ENCODE data around the gene SLC6A13. TPM values are rescaled to one million over a fixed set of nuclear protein-coding genes. Genes with fewer than 3 reads are reported as not detected.

Gene SLC6A13
- total and polyA plus RNA-seq, 2 experiments from 2014 or later: not detected

DNA sequence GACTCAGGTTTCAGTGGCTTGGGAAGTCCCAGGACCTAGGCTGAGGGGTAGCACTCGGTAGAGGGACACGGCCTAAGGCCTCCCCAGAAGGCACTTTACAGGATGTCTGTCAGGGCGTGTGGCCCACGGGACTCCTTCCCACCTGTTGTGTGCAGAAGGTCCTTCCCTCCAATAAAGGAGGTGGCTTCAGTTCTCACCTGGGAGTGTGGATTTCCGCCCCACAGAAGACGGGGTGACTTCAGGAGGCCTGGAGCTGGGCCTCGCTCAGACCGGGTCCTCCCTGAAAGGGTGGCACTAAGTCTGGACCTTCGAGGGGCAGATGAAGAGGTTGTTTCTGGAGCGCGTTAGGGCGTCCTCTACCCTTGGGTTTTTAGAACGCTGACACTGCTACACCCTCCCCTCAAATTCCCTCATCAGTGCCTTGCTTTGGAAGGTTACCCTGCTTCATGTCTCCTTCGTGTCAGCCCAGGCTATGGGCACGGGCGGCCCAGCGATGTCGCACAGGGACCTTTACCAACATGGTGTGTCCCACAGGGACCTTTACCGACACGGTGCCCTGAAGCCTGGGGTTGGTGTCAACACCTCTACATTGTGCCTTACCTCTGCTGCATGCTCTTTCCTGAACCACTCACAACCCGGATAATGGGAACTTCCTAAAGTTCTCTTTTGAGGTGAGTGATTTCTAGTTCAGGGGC lies 55.7 kb downstream of the SLC6A13 start:
- Histone ChIP-seq H3K9ac (no peak overlapping the region), H3K27me3 (replicated peaks; ENCODE audit: insufficient read depth) (peaks cover 58% of the 10 kb centered on the region), H3K9me2 (ENCODE audit: insufficient read depth) (no peaks in the 10 kb centered on the region), H3K27ac (no peak overlapping the region), H3K4me1 (ENCODE audit: insufficient read depth) (no peaks in the 10 kb centered on the region), H3K36me3 (ENCODE audit: low read depth) (no peaks in the 10 kb centered on the region), H3K9me3 (ENCODE audit: low read depth) (no peaks in the 10 kb centered on the region), H3K4me2 (ENCODE audit: unreplicated experiment) (no peak overlapping the region), H2AFZ (no peak overlapping the region), H3F3A (ENCODE audit: insufficient read depth) (no peaks in the 10 kb centered on the region), H3K4me3 (no peak overlapping the region), H4K20me1 (ENCODE audit: insufficient read depth) (no peaks in the 10 kb centered on the region), H3K79me2 (ENCODE audit: insufficient read depth) (no peaks in the 10 kb centered on the region)
- TF ChIP-seq EZH2phosphoT487 (IDR thresholded peaks at IDR 0.05; ENCODE audit: insufficient read depth, low read depth) (no peak), EZH2 (IDR thresholded peaks at IDR 0.05; ENCODE audit: insufficient read depth, poor library complexity, severe bottlenecking) (no peak)
- in situ Hi-C loops (cut with MboI): no loop called here
- DNase-seq: no peak
- 59 to 60% methylated on average over 21 of the region's 21 CpGs for WGBS, 2 experiments (ENCODE audit: low coverage in 1 of 2, low lambda C conversion rate in 2 of 2, missing lambda C conversion rate in 2 of 2)

DNA sequence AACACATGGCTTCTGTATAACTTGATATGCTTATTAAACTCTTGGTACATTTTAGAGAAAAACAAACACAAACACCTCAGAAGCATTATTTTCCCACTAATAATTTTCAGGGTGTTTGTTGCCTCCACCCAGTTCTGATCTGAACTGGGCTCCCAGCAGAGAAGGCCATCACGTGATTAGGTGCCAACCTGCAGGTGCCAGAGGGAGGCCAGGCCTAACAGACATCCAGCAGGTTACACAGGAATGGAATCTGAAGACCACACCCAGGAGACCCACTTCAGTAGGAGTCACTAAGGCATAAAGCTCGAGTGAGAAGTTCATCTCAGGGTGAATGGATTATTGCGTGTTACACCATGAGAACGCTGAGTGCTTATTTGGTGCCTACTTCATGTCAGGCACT lies 57.6 kb downstream of the SLC6A13 start:
- H4K20me1 ChIP-seq (ENCODE audit: insufficient read depth): no peaks in the 10 kb centered on the region
- H3K4me3 ChIP-seq: no peak overlapping the region
- H3K4me2 ChIP-seq (ENCODE audit: unreplicated experiment): no peak overlapping the region
- in situ Hi-C loops (cut with MboI): no loop called here
- TF ChIP-seq EZH2 (IDR thresholded peaks at IDR 0.05; ENCODE audit: insufficient read depth, poor library complexity, severe bottlenecking) (no peak), EZH2phosphoT487 (IDR thresholded peaks at IDR 0.05; ENCODE audit: insufficient read depth, low read depth) (no peak)
- peaks cover 62% of the 10 kb centered on the region for H3K27me3 ChIP-seq (replicated peaks; ENCODE audit: insufficient read depth)
- H3F3A ChIP-seq (ENCODE audit: insufficient read depth): no peaks in the 10 kb centered on the region
- no peak overlapping the region for H3K27ac ChIP-seq
- H3K9me3 ChIP-seq (ENCODE audit: low read depth): no peaks in the 10 kb centered on the region
- no peaks in the 10 kb centered on the region for H3K9me2 ChIP-seq (ENCODE audit: insufficient read depth)
- H3K79me2 ChIP-seq (ENCODE audit: insufficient read depth): no peaks in the 10 kb centered on the region
- no peak overlapping the region for H3K9ac ChIP-seq
- H2AFZ ChIP-seq: no peak overlapping the region
- DNase-seq: no peak
- 50 to 51% methylated on average over 4 of the region's 4 CpGs for WGBS, 2 experiments (ENCODE audit: low coverage in 1 of 2, low lambda C conversion rate in 2 of 2, missing lambda C conversion rate in 2 of 2)
- no peaks in the 10 kb centered on the region for H3K4me1 ChIP-seq (ENCODE audit: insufficient read depth)
- H3K36me3 ChIP-seq (ENCODE audit: low read depth): no peaks in the 10 kb centered on the region

DNA sequence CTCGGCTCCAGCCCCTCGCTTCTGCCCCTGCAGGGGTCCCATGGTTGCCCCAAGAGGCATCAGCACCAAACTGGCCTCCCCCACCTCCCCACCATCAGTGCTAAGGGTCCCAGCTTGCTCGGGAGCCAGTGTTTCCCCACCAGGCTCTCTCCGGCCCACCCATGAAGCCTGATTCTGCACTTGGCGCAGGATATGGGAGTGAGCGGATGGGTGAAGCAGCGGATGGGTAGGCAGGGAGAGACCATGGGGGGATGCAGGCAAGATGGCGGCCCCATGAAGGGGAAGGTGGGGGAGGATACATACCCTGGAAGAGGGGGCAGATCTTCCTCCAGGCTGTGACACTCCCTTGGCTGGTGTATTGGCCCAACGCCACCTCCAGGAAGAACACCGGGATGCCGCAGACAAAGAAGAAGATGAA lies 58.4 kb downstream of the SLC6A13 start:
- H3K9me2 ChIP-seq (ENCODE audit: insufficient read depth): no peaks in the 10 kb centered on the region
- H3K9ac ChIP-seq: no peak overlapping the region
- no peak overlapping the region for H3K27ac ChIP-seq
- H3K4me3 ChIP-seq: no peak overlapping the region
- no peak for DNase-seq
- H2AFZ ChIP-seq: no peak overlapping the region
- in situ Hi-C loops (cut with MboI): no loop called here
- H4K20me1 ChIP-seq (ENCODE audit: insufficient read depth): no peaks in the 10 kb centered on the region
- no peak overlapping the region for H3K4me2 ChIP-seq (ENCODE audit: unreplicated experiment)
- H3K27me3 ChIP-seq (replicated peaks; ENCODE audit: insufficient read depth): peaks cover 55% of the 10 kb centered on the region
- H3K36me3 ChIP-seq (ENCODE audit: low read depth): no peaks in the 10 kb centered on the region
- H3K9me3 ChIP-seq (ENCODE audit: low read depth): no peaks in the 10 kb centered on the region
- 80 to 81% methylated on average over 10 to 11 of the region's 11 CpGs for WGBS, 2 experiments (ENCODE audit: low coverage in 1 of 2, low lambda C conversion rate in 2 of 2, missing lambda C conversion rate in 2 of 2)
- H3K4me1 ChIP-seq (ENCODE audit: insufficient read depth): no peaks in the 10 kb centered on the region
- no peaks in the 10 kb centered on the region; the same call in 1 of the 2 replicates for H3F3A ChIP-seq (ENCODE audit: insufficient read depth)
- TF ChIP-seq EZH2phosphoT487 (IDR thresholded peaks at IDR 0.05; ENCODE audit: insufficient read depth, low read depth): no peak
- no peak for TF ChIP-seq EZH2 (IDR thresholded peaks at IDR 0.05; ENCODE audit: insufficient read depth, poor library complexity, severe bottlenecking)
- no peaks in the 10 kb centered on the region for H3K79me2 ChIP-seq (ENCODE audit: insufficient read depth)

DNA sequence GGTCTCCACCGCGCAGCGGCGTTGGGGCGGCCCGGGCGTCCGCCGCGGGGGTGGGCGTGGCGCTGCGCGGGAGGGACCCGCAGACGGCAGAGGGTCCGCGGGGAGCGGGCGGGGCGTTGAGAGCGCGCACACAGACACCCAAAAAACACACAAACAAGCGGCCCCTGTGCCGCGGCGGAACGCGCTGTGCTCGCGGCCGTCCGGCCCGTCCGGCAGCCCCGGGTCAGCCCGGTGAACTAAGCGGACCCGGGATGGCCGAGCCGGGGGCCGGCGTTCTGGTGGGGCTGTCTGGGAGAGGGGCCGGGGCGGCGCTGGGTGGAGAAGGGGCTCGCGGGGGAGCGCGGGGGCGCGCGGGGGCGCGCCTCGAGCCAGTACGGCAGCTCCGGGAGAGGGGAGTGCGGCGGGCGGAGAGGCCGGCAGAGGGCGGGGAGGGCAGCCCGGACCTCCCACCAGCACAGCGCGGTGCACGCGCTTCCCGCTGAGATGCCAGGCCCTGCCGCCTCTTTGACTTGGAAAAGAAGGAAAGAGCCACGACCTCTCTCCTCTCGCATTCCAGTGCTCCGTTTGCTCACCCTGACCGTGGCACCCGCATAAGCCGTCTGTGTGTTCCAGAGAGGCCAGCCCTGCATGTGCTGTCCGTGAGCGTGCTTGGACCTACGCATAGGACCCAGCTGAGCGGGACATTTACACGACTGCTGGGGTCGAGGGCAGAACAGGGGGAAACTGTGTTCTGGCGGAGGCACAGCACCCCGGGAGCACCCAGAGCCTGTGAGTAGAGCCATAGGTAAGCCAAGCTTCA lies 59.0 kb downstream of the SLC6A13 start:
- H3K4me3 ChIP-seq: 0 out of 2 replicates have a peak overlapping the region, but pooled peaks have one; percentile 40
- H3K9me2 ChIP-seq (ENCODE audit: insufficient read depth): no peaks in the 10 kb centered on the region
- H3K79me2 ChIP-seq (ENCODE audit: insufficient read depth): no peaks in the 10 kb centered on the region
- no peaks in the 10 kb centered on the region for H3K36me3 ChIP-seq (ENCODE audit: low read depth)
- no peaks in the 10 kb centered on the region; the same call in 1 of the 2 replicates for H3F3A ChIP-seq (ENCODE audit: insufficient read depth)
- no peaks in the 10 kb centered on the region for H4K20me1 ChIP-seq (ENCODE audit: insufficient read depth)
- H2AFZ ChIP-seq: no peak overlapping the region
- H3K27me3 ChIP-seq (replicated peaks; ENCODE audit: insufficient read depth): peaks cover 58% of the 10 kb centered on the region
- WGBS, 2 experiments (ENCODE audit: low coverage in 1 of 2, low lambda C conversion rate in 2 of 2, missing lambda C conversion rate in 2 of 2): 40 to 64% methylated on average over 12 to 71 of the region's 84 CpGs
- no peaks in the 10 kb centered on the region for H3K9me3 ChIP-seq (ENCODE audit: low read depth)
- no peak for DNase-seq
- TF ChIP-seq EZH2phosphoT487 (IDR thresholded peaks at IDR 0.05; ENCODE audit: insufficient read depth, low read depth) (no peak), EZH2 (IDR thresholded peaks at IDR 0.05; ENCODE audit: insufficient read depth, poor library complexity, severe bottlenecking) (no peak)
- no peak overlapping the region for H3K27ac ChIP-seq
- in situ Hi-C loops (cut with MboI): no loop called here
- H3K9ac ChIP-seq: no peak overlapping the region
- H3K4me1 ChIP-seq (ENCODE audit: insufficient read depth): no peaks in the 10 kb centered on the region
- H3K4me2 ChIP-seq (ENCODE audit: unreplicated experiment): no peak overlapping the region

All from GM23248 (cell line).